Stimulated activated CD8-positive, alpha-beta memory T cell treated with anti-CD3 and anti-CD28 coated beads, Interleukin-12 subunit alpha, Interleukin-12 subunit beta, amount 100 ng/mL, for 24 hours (primary cell): ENCODE data around the gene BLTP3B.
"Not testable (repeated sequence)": the region's sequence is repeated elsewhere in the genome, so short reads cannot be mapped to it uniquely, and the experiment has no call there.

Experiments
- DNase-seq: peaks from one replicate; pipeline ENCODE4 v3.0.0-alpha.2; 2020; ENCODE audit errors: extremely low read depth

The BLTP3B gene

GRCh38 chr12:100142851-100143559, at the start of gene BLTP3B:
Gene BLTP3B (minus strand): TSS chr12:100142874. CDS start chr12:100142635, 239 bp downstream.
- peak; percentile 81 for DNase-seq

- DNase-seq = no peak
Measured at GRCh38 chr12:100189636-100190394, 47.1 kb upstream of the BLTP3B start.

- not testable (repeated sequence) for DNase-seq
Measured at GRCh38 chr12:100188888-100189635, 46.4 kb upstream of the BLTP3B start.

GRCh38 chr12:100187857-100188519, 45.3 kb upstream of the BLTP3B start:
- no peak for DNase-seq

- DNase-seq = no peak
Measured at GRCh38 chr12:100187068-100187467, 44.4 kb upstream of the BLTP3B start.

GRCh38 chr12:100186071-100186470, 43.4 kb upstream of the BLTP3B start:
- DNase-seq = no peak

GRCh38 chr12:100185361-100185894, 42.8 kb upstream of the BLTP3B start:
- no peak for DNase-seq

- DNase-seq = no peak
Measured at GRCh38 chr12:100184549-100185145, 42.0 kb upstream of the BLTP3B start.

- DNase-seq = no peak
Measured at GRCh38 chr12:100179252-100179651, 36.6 kb upstream of the BLTP3B start.

GRCh38 chr12:100176493-100176892, 33.8 kb upstream of the BLTP3B start:
- DNase-seq = not testable (repeated sequence)

GRCh38 chr12:100174495-100174894, 31.8 kb upstream of the BLTP3B start:
- DNase-seq = no peak

- DNase-seq = no peak
Measured at GRCh38 chr12:100173111-100173510, 30.4 kb upstream of the BLTP3B start.

GRCh38 chr12:100171248-100171647, 28.6 kb upstream of the BLTP3B start:
- no peak for DNase-seq

- no peak for DNase-seq
Measured at GRCh38 chr12:100170313-100170858, 27.7 kb upstream of the BLTP3B start.

- DNase-seq = no peak
Measured at GRCh38 chr12:100169345-100169744, 26.7 kb upstream of the BLTP3B start.

GRCh38 chr12:100168562-100168961, 25.9 kb upstream of the BLTP3B start:
- DNase-seq = no peak

GRCh38 chr12:100166232-100166631, 23.6 kb upstream of the BLTP3B start:
- no peak for DNase-seq

GRCh38 chr12:100165356-100165755, 22.7 kb upstream of the BLTP3B start:
- DNase-seq = no peak

- DNase-seq = no peak
Measured at GRCh38 chr12:100164153-100164704, 21.6 kb upstream of the BLTP3B start.

GRCh38 chr12:100163416-100164152, 20.9 kb upstream of the BLTP3B start:
- DNase-seq = no peak
